NCI-H1417 treated with DMSO at 0.1 percent for 48 hours (cell line): ENCODE results near the gene RAD17.
"Not testable (repeated sequence)": the region's sequence is repeated elsewhere in the genome, so short reads cannot be mapped to it uniquely, and the experiment has no call there.

Experiments
- DNase-seq: peaks from one replicate; lab custom pipeline; 2025; lab: John Stamatoyannopoulos, UW

RAD17 gene

GRCh38 chr5:69378376-69378775 is 8.8 kb downstream of the RAD17 start:
- DNase-seq = no peak

GRCh38 chr5:69404659-69405330 is 35.2 kb downstream of the RAD17 start:
- no peak for DNase-seq

- DNase-seq = no peak
Observed at GRCh38 chr5:69414885-69415583, 45.4 kb downstream of the RAD17 start, which contains the start of gene MARVELD2. MARVELD2 (plus strand) TSS chr5:69415116; CDS start chr5:69419386, 4,270 bp downstream.

GRCh38 chr5:69415584-69415958 is 46.0 kb downstream of the RAD17 start:
- no peak for DNase-seq

- no peak for DNase-seq
Observed at GRCh38 chr5:69416180-69416579, 46.6 kb downstream of the RAD17 start.

GRCh38 chr5:69416699-69417098 is 47.1 kb downstream of the RAD17 start:
- no peak for DNase-seq

- no peak for DNase-seq
Observed at GRCh38 chr5:69418554-69418953, 48.9 kb downstream of the RAD17 start.

- DNase-seq = no peak
Observed at GRCh38 chr5:69431424-69432303, 62.0 kb downstream of the RAD17 start.

- no peak for DNase-seq
Observed at GRCh38 chr5:69432412-69433206, 63.0 kb downstream of the RAD17 start.

GRCh38 chr5:69435276-69435884 is 65.8 kb downstream of the RAD17 start:
- not testable (repeated sequence) for DNase-seq

GRCh38 chr5:69444127-69444754 is 74.6 kb downstream of the RAD17 start:
- no peak for DNase-seq

- no peak for DNase-seq
Observed at GRCh38 chr5:69449511-69449910, 79.9 kb downstream of the RAD17 start.

GRCh38 chr5:69450116-69450515 is 80.5 kb downstream of the RAD17 start:
- no peak for DNase-seq

GRCh38 chr5:69450527-69450926 is 80.9 kb downstream of the RAD17 start:
- not testable (repeated sequence) for DNase-seq

- no peak for DNase-seq
Observed at GRCh38 chr5:69451941-69452647, 82.5 kb downstream of the RAD17 start.

GRCh38 chr5:69453487-69453886 is 83.9 kb downstream of the RAD17 start:
- not testable (repeated sequence) for DNase-seq

GRCh38 chr5:69454460-69455249 is 85.0 kb downstream of the RAD17 start:
- DNase-seq = no peak

GRCh38 chr5:69455428-69455988 is 85.9 kb downstream of the RAD17 start:
- not testable (repeated sequence) for DNase-seq

GRCh38 chr5:69462170-69462569 is 92.6 kb downstream of the RAD17 start:
- DNase-seq = no peak
